Dedifferentiated amniotic fluid mesenchymal stem cell (primary cell): ENCODE results near the gene HOTAIR.

Experiments used
- DNase-seq: peaks from one replicate; pipeline ENCODE4 v3.0.0-alpha.2; 2016; ENCODE audit errors: extremely low spot score

Gene HOTAIR

GRCh38 chr12:54000116-54001114 is 25.7 kb upstream of the HOTAIR start, which contains the start of gene HOXC9:
TSS of gene HOXC9 (plus strand) at chr12:54000161. CDS start at chr12:54000189, 28 bp downstream.
- no peak for DNase-seq

GRCh38 chr12:53999559-54000115 is 24.9 kb upstream of the HOTAIR start:
- no peak for DNase-seq

GRCh38 chr12:53998900-53999236 is 24.1 kb upstream of the HOTAIR start:
- no peak for DNase-seq

GRCh38 chr12:53998110-53998899 is 23.6 kb upstream of the HOTAIR start:
- no peak for DNase-seq

- no peak for DNase-seq
These were observed 22.7 kb upstream of the HOTAIR start for GRCh38 chr12:53997204-53998109.

- DNase-seq: no peak
These were observed 21.8 kb upstream of the HOTAIR start for GRCh38 chr12:53996240-53997203.

- no peak for DNase-seq
These were observed 20.9 kb upstream of the HOTAIR start for GRCh38 chr12:53995378-53996239.

GRCh38 chr12:53995002-53995377 is 20.2 kb upstream of the HOTAIR start:
- no peak for DNase-seq

- no peak for DNase-seq
These were observed 19.7 kb upstream of the HOTAIR start for GRCh38 chr12:53994264-53995001.

- no peak for DNase-seq
These were observed 19.2 kb upstream of the HOTAIR start for GRCh38 chr12:53994009-53994263.

- no peak for DNase-seq
These were observed 18.6 kb upstream of the HOTAIR start for GRCh38 chr12:53993162-53994008.

- no peak for DNase-seq
These were observed 17.7 kb upstream of the HOTAIR start for GRCh38 chr12:53992377-53992889.

- no peak for DNase-seq
These were observed 16.3 kb upstream of the HOTAIR start for GRCh38 chr12:53991077-53991460.

GRCh38 chr12:53990311-53991076 is 15.7 kb upstream of the HOTAIR start:
- no peak for DNase-seq

- DNase-seq: peak; percentile 22
These were observed 14.7 kb upstream of the HOTAIR start for GRCh38 chr12:53989227-53990113.
